Renal pelvis (tissue), 12 donors: ENCODE results near the gene ACSBG1. TPM values are rescaled to one million over a fixed set of nuclear protein-coding genes. Genes with fewer than 3 reads are reported as not detected.

ENCODE experiments used
- DNase-seq: peaks from one replicate; pipeline ENCODE4 v3.0.0-alpha.2; 2013
- long read RNA-seq, 16 experiments: transcript quantifications; one replicate each; lab custom pipeline, GENCODE V29; 2026
- polyA plus RNA-seq, 3 donors: library from polyadenylated mRNA; unstranded; fragments of 120-200 nt; gene quantifications; one replicate each; pipeline ENCODE4 v1.2.1, GENCODE V29; 2013; ENCODE audit not compliant: insufficient read length in 3 of 3

The ACSBG1 gene, protein sequence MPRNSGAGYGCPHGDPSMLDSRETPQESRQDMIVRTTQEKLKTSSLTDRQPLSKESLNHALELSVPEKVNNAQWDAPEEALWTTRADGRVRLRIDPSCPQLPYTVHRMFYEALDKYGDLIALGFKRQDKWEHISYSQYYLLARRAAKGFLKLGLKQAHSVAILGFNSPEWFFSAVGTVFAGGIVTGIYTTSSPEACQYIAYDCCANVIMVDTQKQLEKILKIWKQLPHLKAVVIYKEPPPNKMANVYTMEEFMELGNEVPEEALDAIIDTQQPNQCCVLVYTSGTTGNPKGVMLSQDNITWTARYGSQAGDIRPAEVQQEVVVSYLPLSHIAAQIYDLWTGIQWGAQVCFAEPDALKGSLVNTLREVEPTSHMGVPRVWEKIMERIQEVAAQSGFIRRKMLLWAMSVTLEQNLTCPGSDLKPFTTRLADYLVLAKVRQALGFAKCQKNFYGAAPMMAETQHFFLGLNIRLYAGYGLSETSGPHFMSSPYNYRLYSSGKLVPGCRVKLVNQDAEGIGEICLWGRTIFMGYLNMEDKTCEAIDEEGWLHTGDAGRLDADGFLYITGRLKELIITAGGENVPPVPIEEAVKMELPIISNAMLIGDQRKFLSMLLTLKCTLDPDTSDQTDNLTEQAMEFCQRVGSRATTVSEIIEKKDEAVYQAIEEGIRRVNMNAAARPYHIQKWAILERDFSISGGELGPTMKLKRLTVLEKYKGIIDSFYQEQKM
- polyA plus RNA-seq: 1 to 10 TPM in 2 of 3 donors, under 1 TPM in 1; 0.54 to 2.1 (median 1.3) TPM
- long read RNA-seq, donor 1, partial matches to known transcripts: 0 of 13 reads
- long read RNA-seq, donor 1, other reads (novel, unspliced or antisense): 13 of 13 reads
- long read RNA-seq, donor 2: 0 reads
- long read RNA-seq, donor 3: 0 reads
- long read RNA-seq, donor 4, full-length matches to known transcripts: 1 of 1 reads
- long read RNA-seq, donor 4, partial matches to known transcripts: 0 of 1 reads
- long read RNA-seq, donor 4, other reads (novel, unspliced or antisense): 0 of 1 reads
- long read RNA-seq, donor 5, partial matches to known transcripts: 0 of 6 reads
- long read RNA-seq, donor 5, other reads (novel, unspliced or antisense): 6 of 6 reads
- long read RNA-seq, donor 6, partial matches to known transcripts: 7 of 13 reads
- long read RNA-seq, donor 6, other reads (novel, unspliced or antisense): 6 of 13 reads
- long read RNA-seq, donor 7: 0 reads
- long read RNA-seq, donor 8: 0 reads
- long read RNA-seq, donor 9: 0 reads
- long read RNA-seq, donor 10: 0 reads
- long read RNA-seq, donor 11: 0 reads
- long read RNA-seq, donor 12: 0 reads
- long read RNA-seq, donor 13: 0 reads
- long read RNA-seq, donor 14: 0 reads
- long read RNA-seq, donor 15: 0 reads
- long read RNA-seq, donor 16: 0 reads

DNA sequence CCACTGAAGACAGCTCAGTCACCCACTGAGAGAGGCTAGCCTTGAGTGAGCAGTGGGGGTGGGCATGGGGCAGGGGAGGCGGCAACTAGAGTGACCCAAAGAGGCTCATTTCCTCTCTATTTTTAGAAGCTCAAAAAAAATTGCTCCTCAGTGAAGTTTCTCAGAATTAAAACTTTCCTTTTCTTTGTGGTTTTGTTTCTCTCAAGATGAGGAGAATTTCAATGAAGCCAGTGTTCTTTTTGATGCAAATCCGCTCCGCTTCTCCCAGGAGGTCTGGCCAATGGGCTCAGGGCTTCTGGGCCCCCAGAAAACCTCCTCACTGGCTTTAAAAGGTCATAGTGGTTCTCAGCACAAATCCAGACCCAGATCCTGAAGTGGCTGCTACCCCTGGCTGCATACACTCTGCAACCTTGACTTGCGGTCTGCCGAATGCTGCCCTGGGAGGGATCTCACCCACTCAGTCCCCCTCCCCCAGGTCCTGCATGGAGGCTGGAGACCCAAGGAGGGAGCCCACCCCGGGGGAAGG lies at the start of gene ACSBG1:
ACSBG1 (minus strand) TSS at position 51 of the 526 bp plus-strand sequence. CDS start 64 bp downstream, outside the sequence.
- no peak for DNase-seq

DNA sequence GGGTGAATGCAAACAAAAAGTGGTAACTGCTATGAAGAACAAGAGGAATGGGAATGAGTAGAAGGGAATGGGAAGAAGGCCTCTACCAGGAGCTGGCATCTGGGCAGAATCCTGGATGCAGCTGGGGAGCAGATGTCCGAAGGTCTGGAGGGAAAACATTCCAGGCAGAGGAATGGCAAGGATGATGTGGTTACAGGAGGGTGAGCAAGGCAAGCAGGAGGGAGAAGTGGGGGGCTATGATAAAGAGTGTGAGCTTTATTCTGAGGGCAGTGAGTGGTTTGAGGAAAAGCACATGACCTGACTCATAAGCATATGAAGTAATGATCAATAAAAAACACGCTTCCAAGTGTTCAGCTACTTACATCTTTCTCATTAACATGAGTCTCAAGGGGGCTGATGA lies 48.0 kb upstream of the ACSBG1 start:
- DNase-seq: no peak

DNA sequence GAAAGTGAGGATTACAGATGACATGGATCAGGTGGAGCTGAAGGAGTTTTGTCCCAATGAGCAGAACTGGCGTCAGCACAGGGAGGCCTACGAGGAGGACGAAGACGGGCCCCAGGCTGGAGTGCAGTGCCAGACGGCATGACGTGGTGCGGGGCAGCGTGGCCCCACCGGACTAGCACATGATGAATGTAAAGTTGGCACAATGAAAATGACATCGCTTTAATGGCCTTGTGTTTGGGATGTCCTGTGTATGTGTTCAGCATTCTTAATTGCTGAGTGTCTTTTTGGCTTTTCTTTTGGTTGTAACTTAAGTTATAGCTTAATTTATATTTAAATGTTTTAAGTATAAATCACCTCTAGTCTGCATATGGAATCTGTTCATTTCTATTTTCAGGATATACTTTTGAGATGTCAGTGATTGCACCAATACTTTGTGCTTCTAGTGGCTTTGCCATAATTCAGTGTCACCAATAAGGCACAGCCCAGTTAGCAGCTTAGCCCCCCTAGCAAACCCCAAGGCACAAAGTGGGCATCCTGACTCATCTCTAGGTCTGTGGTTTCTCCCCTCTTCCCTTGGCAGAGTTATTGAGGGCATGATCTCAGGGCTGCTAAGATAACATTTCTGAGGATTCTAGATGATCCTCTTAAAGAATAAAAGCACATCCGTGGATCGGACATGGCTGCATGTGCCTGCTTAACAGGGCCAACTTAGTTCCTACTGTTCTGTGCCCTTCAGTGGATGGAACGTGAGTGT lies 46.1 kb upstream of the ACSBG1 start:
- no peak for DNase-seq

DNA sequence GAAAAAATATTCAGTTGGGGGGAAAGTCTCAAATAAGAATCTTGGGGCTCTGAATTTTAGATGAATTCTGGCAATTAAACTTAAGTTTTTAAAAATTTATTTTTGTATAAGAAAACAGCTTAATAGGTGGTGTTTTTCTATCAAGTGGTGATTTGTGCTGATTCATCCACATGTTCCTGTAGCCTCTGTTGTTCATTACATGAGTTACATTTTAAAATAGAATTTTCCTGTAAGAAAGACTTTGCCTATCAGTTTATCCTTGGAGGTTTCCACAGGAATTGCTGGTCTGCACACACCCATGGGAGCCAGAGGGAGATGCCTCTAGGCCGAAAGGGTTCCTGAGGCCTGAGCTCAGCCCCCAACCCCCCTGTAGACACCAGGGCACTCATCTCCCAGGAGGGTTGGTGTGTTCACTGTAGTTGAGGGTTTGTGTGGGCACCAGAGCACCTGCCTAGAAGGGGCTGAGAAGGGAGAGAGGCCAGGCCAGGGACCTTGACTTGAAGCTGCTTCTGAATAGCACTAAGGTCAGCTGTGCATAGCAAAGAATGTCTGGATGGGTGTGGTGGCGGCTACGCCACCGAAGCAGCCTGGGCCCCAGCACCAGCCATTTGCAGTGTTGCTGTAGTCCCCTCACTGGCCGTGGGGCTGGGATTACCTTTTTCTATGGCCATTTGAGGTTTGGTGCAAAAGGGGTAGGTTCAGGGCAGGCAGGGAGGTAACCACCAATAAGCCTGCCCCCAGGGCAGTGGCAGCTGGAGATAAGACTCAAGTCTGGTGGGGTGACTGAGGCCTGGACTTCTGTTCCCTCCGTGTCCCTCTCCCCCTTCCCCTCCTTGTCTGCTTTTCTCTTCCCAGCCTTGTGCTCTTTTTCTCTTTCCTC lies 41.9 kb upstream of the ACSBG1 start:
- DNase-seq: no peak

DNA sequence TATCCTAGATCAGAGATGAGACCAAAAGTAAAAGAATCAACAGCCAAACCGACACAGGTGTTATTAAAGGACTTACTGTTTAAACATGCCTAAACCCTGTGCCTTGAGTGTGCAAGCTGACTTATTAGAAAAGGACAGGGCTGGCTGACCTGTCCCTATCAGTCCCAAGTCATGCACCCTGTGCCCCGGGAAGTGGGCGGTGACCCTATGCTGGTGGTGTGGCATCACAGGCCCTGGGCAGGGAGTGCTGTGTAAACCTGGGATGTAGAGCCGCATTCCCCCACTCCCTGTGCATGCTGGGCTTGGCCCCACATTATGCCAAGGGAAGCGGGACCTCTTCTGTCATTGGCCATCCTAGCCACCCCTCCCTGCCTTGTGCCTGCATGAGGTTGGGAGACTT lies 40.6 kb upstream of the ACSBG1 start:
- no peak for DNase-seq

DNA sequence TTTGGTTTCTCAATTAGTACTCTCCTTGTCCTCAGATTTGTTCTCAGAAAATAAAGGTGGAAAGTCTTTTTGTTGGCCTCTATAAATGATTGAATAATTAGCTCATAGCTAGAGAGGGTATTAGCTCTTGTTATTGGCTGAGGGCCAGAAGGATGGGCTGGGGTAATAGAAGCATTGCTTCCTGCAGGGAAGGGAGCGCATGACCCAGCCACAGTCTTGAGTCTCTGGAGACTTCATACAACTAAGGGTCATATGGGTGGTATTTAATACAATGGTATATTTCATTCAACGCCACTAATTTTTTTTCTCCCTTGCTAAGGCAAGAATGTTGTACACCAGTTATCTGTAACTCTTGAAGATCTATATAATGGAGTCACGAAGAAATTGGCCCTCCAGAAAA lies 38.4 kb upstream of the ACSBG1 start:
- no peak for DNase-seq

DNA sequence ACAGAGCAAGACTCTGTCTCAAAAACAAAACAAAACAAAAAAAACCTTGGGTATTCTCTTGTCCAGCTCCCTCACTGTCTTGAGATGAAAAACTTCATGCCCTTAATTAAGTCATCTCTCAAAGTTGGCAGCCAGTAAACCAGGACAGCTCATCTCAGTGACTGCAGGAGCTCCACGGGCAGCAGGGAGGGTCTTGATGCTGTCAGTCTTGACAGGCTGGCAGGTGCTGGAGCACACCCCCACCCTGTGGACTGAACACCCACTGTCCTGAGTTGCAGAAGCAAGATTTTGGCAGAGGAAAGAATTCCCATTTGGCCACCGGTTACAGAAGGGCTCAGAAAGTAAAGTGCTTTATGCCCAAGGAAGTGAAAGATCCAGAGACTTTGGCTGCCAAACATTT lies 38.0 kb upstream of the ACSBG1 start:
- no peak for DNase-seq

DNA sequence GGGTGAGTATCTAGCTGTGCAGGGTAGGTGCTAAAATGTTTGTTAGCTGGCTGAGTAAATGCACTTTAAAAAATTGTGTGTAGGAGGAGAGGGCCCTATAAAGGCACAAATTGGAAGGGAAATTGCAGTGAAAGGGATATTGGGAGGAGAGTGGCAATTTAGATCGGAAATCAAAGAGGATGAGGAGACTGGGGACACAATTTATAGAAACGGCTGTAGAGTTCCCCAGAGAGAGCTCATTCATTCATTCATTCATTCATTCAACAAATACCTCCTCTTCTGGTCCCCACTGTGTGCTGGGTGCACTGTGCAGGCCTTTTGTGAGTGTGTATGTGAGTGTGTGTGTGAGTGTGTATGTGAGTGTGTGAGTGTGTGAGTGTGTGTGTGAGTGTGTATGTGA lies 32.4 kb upstream of the ACSBG1 start:
- DNase-seq: no peak

DNA sequence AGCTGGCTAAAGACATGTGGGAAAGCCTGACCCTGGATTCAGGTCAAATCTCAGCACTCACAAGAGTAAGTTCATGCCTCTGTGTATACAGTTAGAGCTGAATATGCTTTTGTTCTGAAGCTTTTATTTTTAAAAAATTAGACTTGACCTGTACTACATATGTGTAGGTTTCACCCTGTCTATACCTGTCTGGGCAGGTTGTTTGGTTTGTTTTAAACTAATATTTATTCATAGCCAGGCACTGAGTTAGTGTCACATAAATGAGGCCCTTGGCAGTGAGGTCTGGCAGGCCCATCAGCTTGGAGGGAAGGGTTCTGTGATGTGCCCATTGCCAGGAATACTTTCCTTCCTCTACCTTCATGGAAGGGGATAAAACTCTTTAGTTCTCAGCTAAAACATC lies 31.9 kb upstream of the ACSBG1 start:
- DNase-seq: no peak

DNA sequence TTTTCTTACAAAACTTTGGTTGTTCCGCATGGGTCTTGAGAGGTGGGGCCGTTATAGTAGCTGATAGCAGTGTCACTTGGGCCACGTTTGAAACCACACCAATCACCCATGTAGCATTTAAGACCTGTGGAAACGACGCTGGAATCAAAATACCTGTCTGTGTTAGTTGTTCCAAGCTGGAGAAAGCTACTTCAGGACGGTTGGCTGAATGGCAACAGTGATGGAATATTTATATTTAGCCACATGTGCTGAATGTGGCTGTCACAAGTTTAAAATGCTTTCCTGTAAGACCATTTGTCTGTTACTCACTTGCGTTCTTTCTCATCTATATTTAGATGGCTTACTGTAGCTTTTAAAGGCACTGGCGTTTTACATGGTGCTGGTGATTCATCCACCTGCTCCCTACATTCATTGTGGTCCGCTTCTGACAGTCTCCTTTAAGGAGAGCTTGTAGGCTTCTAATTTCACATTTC lies 31.4 kb upstream of the ACSBG1 start:
- DNase-seq: no peak

DNA sequence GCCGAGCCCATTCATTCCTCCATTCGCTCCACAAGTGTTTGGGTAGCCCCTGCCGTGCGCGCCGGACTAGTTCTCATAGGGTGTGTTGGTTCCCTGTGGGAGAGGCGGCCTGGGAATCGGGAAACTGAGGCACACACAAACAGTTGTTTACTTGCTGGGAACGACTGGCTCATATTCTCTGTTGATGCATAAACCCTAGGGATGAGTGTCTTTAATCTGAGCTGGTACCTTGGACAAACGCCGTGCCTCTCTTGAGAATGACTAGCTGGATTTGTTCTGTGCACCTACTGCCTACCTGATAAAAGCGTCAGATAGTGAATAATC lies 30.7 kb upstream of the ACSBG1 start:
- no peak for DNase-seq

DNA sequence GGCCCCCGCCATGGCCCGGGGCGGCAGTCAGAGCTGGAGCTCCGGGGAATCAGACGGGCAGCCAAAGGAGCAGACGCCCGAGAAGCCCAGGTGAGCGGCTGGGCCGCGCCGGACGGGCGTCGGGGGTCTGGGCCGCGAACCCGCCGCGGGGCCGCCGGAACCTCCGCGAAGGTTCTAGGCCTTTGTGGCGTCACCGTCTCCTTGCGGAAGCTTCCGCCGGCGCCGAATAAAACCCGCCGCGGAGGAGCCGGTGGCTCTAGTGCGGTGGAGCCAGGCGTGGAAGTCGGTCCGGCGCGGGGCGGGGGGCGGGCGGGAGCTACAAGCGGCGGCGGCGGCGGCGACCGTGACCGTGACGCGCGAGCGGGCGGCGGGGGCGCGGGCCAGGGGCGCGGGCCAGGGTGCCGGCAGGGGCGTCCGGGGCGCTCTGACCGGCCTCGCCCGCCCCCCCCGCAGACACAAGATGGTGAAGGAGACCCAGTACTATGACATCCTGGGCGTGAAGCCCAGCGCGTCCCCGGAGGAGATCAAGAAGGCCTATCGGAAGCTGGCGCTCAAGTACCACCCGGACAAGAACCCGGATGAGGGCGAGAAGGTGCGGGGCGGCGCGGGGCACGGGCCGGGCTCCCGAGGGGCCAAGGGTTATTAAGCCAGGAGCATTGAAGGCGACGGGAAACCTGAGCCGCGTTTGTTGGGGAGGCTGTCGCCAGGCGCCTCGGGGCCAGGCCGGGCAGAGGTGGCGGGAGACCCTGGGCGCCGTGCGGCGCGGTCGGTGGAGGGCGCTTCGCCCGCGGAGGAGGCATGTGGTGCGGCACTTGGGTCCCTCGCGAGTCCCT lies 30.2 kb upstream of the ACSBG1 start, which contains the start of gene DNAJA4:
DNAJA4 (plus strand) TSS at position 259 of the 833 bp plus-strand sequence; CDS start at position 461, 202 bp downstream.
- peak; percentile 51 for DNase-seq

DNA sequence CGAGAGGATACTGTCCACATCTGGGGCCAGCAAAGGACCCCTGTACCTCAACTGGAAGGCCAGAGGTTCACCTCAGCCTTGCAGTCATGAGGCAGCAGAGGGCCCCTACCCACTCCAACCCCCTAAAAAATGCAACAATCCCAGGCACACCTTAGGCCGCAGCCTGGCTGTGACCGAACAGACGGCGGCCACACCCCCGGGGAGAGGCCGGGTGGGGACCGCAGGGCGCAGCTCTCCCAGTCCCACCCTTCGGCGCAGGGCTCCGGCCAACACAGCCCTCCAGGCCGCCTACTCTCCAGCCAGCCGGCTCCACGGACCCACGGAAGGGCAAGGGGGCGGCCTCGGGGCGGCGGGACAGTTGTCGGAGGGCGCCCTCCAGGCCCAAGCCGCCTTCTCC lies 29.5 kb upstream of the ACSBG1 start:
- no peak for DNase-seq

DNA sequence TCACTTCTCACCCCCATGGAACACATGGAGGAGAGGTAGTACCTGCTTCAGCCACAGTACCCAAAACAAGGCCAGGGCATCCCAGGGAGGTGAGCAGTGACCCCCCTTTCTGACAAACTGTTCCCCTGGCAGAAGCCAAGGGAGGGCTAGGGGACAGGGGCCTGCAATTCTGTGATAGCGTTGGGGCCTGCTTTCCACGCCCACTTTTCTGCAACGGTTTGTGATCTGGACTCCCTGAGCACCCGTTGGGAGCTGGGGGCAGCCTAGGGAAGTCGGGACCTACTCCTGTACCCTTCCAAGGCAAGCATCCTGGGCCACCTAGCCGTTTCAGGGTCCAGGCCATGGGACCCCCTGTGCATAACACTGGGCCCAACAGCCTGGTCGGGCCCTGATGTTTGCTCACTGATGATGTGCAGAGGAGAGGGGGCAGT lies 29.0 kb upstream of the ACSBG1 start:
- DNase-seq: no peak

DNA sequence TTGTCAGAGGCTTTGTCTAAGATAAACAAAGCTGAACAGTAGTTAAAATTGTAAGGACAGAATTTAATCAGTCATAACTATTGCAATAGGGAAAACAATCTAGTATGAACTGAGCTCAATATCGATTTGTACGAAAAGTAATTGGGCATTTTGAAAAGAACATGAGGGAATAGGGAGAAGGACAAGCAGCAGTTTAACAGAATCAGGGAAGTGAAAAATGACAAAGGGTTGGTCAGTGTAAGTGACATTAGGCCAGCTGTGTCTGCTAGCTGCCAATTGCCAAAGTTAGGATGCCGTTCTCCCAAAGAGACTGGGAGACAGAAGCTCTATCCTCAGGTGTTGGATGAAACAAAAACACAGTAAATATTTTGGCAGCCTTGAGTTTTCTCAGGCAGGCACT lies 26.7 kb upstream of the ACSBG1 start:
- no peak for DNase-seq

DNA sequence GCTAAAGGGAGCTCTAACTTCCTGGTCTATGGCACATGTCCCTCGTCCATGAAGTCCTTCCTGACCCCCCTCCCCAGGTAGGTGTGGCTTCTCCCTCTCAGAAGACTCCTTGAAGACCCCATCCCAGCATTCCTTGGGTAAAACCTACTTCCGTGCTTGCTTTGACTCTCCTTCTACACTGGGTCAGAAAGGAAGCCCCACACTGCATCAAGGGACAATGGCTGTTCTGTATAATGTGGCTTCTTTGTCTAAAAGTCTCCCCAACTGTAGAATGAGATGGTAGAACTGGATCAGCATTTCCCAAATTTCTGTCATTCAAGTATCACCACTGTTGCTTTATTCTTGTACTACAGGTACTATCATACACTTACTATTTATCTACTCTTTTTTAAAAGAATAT lies 26.1 kb upstream of the ACSBG1 start:
- DNase-seq: no peak

DNA sequence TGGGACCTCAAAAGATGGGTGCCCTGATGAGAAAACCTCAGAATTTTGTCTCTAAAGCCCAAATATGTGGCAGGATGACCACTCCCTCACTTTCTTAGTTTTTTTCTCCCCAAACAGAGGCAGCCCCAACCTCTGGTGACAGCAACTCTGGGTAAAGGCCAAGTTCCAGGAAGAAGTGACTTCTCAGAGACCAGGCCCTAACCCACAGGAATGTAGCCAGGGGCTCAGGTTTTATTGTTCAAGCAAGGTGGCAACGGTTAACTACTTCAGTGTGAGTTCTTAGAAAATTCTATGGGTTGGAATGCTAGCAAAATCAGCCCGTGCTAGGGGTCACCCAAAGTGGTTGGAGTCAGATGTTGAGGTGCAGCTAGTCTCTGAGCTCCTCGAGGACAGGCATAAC lies 24.9 kb upstream of the ACSBG1 start:
- no peak for DNase-seq

DNA sequence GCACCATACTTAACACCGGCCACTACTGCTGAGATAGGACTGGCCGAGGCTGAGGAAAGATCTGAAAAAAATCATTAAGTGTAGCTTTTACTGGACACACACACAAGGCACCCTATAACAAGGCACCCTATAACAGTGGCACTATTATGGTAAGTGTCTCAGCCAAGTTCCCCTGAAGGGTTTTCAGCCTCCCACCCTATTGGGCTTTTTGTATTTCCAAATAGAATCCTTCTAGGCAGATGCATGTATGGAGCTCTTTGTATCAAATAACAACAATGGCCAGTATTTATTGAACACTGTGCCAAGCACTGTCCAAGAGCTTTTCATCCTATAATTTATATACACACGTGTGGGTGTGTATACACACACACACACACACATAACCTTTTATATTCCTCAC lies 23.3 kb upstream of the ACSBG1 start:
- no peak for DNase-seq

DNA sequence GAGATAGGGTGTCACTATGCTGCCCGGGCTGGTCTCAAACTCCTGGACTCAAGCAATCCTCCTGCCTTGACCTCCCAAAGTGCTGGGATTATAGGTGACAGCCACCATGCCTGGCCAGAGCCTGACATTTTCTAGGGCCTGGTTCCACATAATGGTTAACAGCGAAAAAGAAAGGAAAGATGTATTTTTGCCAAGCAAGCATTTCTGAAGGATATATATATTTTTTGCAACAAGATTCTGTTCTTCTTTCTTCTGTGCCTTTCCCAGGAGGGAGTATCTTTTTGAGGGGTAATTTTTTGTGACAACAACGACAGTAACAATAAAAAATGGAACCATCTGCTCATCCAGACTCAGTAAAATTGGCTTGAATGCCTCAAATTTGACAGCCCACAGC lies 21.7 kb upstream of the ACSBG1 start:
- DNase-seq: no peak
